Effector CD4-positive, alpha-beta T cell (primary cell): ENCODE results near the gene PITRM1.
A peak's percentile ranks its signal among the peaks of the same experiment; 100 is the strongest.
"Not testable (repeated sequence)": the region's sequence is repeated elsewhere in the genome, so short reads cannot be mapped to it uniquely, and the experiment has no call there.

Source experiments
- DNase-seq: peaks from one replicate; pipeline ENCODE4 v3.0.0-alpha.2; 2020

PITRM1 gene

GRCh38 chr10:3196958-3197347 is 24.4 kb upstream of the PITRM1 start:
- no peak for DNase-seq

GRCh38 chr10:3196482-3196881 is 23.9 kb upstream of the PITRM1 start:
- DNase-seq = no peak

GRCh38 chr10:3195726-3196125 is 23.1 kb upstream of the PITRM1 start:
- DNase-seq = no peak

DNA sequence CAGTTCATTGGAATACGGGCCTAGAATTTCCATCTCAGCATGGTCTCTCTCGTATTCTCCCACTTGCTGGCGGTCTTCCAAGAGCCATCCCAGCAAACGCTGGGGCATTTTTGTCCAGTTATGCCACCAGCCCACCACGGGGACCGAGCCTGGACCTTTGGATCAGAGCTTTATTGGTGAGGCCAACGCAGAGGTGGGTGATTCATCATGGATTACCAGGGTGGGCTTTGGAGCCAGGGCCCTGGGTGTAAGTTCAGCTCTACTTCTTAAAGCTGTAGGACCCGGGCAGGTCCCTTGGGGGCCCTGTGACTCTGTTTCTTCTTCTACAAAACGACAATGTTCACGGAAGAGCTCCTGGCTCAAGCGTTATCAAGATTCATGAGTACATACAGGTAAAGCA is 22.7 kb upstream of the PITRM1 start:
- no peak for DNase-seq

DNA sequence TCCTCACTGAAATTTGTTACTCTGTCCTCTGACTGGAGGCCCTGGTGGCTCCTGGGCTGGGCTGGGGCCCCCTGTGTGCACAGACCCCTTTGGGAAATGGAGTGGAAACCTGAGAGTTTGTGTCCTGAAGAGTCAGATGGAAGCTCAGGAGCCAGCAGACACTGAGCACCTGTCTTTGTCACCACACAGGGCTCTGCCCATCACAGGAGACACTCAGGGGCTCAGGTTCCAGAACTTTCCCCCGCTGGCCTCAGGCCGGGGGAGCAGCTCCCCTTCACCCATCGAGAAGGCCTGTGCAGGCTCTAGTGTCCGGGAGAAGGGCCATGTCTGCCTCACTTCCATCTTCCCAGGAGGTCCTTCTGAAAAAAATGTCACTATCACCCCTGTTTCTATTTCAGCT is 22.3 kb upstream of the PITRM1 start:
- no peak for DNase-seq

DNA sequence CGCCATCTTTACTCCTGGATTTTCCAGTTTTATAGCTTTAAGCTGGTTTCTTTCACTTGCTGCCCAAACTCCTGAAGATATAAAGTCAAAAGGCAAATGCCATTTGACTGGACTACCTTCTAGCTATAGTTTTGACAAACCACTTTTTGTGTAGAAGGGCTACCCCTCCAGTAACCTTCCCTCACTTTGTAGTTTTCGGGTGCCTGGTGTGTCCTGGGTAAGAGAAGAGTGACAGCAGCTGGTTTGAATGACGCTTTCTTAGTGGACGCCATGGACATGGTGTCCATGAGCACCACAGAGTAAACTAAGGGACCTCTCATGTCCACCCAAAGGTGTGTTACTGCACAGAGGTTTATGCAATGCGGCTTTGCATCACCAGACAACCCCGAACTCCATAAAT is 21.2 kb upstream of the PITRM1 start:
- DNase-seq = no peak

DNA sequence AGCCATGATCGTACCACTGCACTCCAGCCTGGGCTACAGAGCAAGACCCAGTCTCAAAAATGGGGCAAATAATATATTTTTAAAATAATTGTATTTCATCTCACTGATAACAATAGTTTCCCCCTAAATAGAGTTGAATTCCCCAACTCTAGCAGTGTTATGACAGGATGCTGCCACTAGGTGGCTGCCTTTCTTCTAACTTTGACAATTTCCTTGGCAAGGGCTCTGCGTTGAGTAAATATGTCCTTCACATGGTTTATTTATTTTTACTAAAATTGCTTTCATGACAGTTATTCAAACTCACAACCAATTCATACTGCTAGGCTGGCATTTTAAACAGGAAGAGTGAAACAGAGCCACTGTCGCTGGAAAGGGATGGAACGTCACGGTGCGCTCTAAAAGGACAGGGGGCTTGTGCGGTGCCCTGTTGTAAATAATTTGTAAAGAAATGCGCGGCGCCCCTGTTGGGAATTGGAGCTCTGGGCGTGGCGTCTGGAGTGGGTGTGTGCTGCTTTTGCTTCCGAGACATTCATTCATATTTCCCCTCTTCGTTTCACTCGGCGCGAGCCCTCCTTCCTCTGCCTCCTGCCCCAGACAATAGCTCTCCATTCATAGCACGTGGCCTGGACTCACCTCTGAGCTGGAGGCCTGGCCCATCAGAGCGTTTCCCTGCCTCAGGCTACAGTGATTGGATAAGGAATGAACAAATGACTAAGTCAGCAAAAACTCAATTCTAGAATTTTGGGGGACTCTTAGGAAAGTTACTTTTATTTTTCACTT is 20.5 kb upstream of the PITRM1 start:
- DNase-seq = peak; percentile 16

DNA sequence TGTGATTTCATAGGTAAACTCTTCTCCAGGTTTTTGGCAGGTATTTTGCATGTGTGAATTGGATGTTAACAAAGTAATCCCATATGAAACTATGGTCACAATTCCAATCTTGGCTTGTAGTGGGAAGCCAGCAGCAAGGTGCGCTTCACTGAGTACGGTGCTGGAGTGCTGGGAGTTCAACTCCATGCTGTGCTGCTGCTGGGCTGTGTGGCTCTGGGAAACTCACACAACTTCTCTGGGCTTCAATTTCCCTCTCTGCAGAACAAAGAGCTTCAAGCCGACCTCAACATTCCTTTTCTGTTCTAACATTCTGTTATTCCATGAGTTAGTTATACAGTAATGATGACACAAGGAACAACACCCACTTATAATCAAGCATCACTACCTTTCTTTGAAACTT is 18.2 kb upstream of the PITRM1 start:
- no peak for DNase-seq

GRCh38 chr10:3187229-3187628 is 14.6 kb upstream of the PITRM1 start:
- not testable (repeated sequence) for DNase-seq

GRCh38 chr10:3186368-3186767 is 13.8 kb upstream of the PITRM1 start:
- DNase-seq = peak; percentile 17

- DNase-seq = no peak
These were observed 12.8 kb upstream of the PITRM1 start for GRCh38 chr10:3185386-3185785.

GRCh38 chr10:3180355-3181025 is 7.9 kb upstream of the PITRM1 start:
- no peak for DNase-seq

DNA sequence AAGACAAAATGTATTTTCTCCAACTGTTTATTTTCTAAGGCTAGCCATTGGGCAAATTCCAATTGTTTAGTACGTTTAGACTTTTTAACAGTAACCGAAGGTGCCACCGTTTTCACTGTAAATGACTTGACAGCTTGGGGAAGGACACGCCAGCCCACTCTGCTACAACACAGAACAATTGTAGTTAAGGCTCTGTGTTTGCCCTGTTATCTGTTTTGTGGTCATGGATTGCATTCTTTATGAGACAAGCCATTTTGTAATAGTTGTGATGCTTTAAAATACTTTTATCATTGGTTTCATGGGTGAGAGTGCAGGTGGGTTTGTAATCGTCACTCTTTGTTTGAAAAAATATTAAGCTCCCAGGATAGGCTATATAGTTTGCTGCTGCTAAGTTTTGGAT is 6.6 kb upstream of the PITRM1 start:
- DNase-seq = no peak

GRCh38 chr10:3178042-3178441 is 5.5 kb upstream of the PITRM1 start:
- DNase-seq = no peak

DNA sequence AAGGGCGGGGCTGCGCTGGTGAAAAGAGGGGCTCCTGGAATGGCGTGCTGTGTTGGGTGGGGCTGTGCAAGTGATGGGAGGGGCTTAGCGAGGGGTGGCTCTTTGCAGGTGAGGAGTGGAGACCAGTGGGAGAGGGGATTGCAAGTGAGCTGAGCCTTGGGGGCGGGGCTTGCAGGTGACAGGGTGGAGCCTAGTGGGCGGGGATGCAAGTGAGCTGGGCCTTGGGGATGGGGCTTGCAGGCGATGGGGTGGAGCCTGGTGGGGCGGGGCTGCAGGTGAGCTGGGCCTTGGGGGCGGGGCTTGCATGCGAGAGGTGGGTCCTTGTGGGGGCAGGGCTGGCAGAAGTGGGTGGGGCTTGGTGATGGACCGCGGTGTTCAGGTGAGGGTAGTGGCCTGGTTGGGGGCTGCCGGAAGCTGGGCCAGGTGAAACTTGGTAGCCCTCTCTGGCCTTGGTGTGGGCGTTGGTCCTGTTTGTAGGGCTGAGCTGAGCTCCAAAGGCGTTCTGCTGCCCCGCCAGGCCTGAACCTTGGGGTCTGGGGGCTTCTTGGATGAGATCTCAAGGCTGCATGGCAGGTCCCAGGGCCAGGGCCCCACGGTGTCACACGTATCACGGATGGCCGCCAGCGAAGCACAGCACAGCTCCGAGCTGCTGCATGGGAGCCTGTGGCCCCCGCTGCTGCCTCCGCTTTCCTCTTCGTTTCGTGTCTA is 743 bp upstream of the PITRM1 start:
- DNase-seq = peak; percentile 7

GRCh38 chr10:3172081-3172445 is 519 bp downstream of the PITRM1 start:
- DNase-seq = no peak

GRCh38 chr10:3171488-3171887 is 1.1 kb downstream of the PITRM1 start:
- not testable (repeated sequence) for DNase-seq

DNA sequence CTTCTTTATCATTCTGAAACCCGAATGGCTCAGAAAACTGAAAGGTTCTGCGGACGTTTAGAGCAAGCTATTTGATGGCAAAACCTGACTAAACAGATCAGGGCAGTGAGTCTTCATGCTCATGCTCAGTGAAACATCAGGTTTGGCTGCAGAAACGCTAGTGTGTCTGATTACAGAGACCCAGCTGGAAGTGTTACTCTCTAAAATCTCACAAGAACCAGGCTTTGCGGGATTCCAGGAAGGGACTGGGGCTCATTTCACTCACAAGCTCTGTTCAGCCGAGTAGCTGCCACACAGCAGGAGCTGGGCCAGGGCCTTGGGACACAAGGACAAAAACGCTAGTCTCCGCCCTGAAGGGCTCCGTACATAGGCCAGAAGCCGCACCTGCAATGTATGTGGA is 2.9 kb downstream of the PITRM1 start:
- no peak for DNase-seq

DNA sequence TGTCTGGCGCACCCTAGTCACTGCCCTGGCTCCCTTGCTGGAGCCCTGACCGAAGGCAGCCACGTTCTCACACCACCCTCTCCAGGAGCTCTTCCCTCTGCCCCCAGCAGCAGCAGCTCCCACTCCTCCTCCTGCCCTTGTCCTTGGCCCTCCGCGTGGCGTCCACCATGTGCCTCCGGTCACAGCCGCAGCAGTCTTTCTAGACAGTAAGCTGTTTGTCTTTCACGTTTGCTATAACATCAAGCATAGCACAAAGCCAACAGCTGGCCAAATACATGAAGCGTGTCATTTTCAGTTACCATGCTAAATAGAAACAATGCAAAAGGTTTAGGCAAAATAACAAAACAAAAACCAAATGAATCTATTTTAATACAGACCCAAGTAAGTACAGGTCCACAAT is 3.3 kb downstream of the PITRM1 start:
- no peak for DNase-seq

- no peak for DNase-seq
These were observed 4.8 kb downstream of the PITRM1 start for GRCh38 chr10:3167611-3168330.

DNA sequence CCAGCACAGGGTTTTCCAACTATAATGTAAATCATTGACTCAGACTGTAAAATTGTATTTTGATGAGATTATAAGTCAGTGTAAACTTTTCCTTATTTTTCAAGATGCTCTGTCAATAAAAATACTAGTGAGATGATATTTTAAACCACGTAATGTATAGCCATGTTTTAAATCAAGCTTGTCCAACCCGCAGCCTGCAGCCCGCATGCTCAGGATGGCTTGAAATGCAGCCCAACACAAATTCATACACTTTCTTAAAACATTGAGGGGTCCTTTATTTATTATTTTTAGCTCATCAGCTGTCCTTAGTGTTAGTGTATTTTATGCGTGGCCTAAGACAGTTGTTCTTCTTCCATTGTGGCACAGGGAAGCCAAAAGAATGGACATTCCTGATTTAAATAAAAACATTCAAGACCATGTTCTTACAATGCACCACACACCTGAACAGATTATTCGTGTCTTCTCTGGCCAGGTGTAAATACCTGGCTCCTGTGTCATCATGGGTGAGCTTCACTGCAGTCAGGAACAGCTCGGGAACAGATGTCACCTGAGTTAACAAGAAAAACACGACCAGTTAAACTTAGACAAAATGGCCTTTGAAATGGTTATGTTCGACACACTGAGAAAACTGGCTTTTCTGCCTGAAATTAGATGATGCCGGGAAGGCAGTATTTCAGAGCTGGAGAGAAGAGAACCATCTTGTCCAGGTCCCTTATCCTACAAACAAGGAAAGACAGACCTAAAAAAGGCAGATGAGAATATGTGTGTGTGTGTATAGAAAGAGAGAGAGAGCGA is 5.9 kb downstream of the PITRM1 start:
- DNase-seq = no peak

DNA sequence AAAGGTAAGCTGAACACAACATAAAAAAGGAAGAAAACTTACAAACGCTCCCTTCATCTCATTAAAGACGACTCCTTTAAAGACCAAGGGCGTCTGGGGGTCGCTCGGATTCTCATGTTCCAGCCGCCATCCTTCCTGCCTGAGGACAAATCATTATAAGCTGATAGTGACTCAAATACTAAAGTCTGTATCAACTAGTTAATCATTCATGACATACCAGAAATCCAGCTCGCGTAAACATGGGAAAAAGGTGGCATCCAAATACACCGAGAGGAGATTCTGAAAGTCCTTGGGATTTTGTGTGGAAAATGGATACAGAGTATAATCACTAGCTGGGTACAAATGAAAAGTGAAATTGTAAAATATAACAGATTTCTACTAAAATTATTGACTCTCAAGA is 7.4 kb downstream of the PITRM1 start:
- DNase-seq = no peak

GRCh38 chr10:3163879-3164278 is 8.7 kb downstream of the PITRM1 start:
- DNase-seq = no peak
